ENCODE results near the gene KCNT2. TPM values are rescaled to one million over a fixed set of nuclear protein-coding genes. Genes with fewer than 3 reads are reported as not detected.

The KCNT2 gene
- total and polyA plus RNA-seq, 4 donors, result 0.84 to 18.7 (median 2.0) TPM

GRCh38 chr1:196355206-196355786 is 252.9 kb downstream of the KCNT2 start:
- Histone ChIP-seq H3K4me3 (no peak overlapping the region), H3K27me3 (ENCODE audit: control insufficient read depth in 3 of 3, insufficient read depth in 3 of 3, low read length in 2 of 3) (no peaks in the 10 kb centered on the region), H3K4me1 (ENCODE audit: control insufficient read depth in 5 of 5, insufficient read depth in 5 of 5, low read length in 5 of 5) (no peaks in the 10 kb centered on the region), H3K36me3 (ENCODE audit: control insufficient read depth in 4 of 4, insufficient read depth in 4 of 4, low read length in 4 of 4) (no peaks in the 10 kb centered on the region), H3K9me3 (ENCODE audit: control insufficient read depth in 4 of 4, insufficient read depth in 3 of 4, low read length in 3 of 4) (no peaks in the 10 kb centered on the region), H3K27ac (ENCODE audit: low read depth in 1 of 2, low read length in 1 of 2) (no peak overlapping the region), H3K9ac (ENCODE audit: insufficient read depth in 1 of 2, low read length in 2 of 2) (no peak overlapping the region)
- TF ChIP-seq CTCF (IDR thresholded peaks at IDR 0.05; ENCODE audit: control extremely low read depth, extremely low read depth), result no peak
- DNase-seq, result peak in 2 of 3 donors; percentile 24 to 41
- 64 to 83% methylated on average over 3 of the region's 3 CpGs for WGBS, 2 donors
- no peak for ATAC-seq (ENCODE audit: insufficient read depth, low FRiP score)

- TF ChIP-seq CTCF (IDR thresholded peaks at IDR 0.05; ENCODE audit: control extremely low read depth, extremely low read depth), result no peak
- no peaks in the 10 kb centered on the region for H3K27me3 ChIP-seq (ENCODE audit: control insufficient read depth in 3 of 3, insufficient read depth in 3 of 3, low read length in 2 of 3)
- 64 to 73% methylated on average over 2 of the region's 2 CpGs for WGBS, 2 donors
Measured at GRCh38 chr1:196344453-196344852, 263.8 kb downstream of the KCNT2 start.

GRCh38 chr1:196324345-196324744 is 283.9 kb downstream of the KCNT2 start:
- Histone ChIP-seq H3K9me3 (ENCODE audit: control insufficient read depth in 4 of 4, insufficient read depth in 3 of 4, low read length in 3 of 4) (no peaks in the 10 kb centered on the region), H3K36me3 (ENCODE audit: control insufficient read depth in 4 of 4, insufficient read depth in 4 of 4, low read length in 4 of 4) (no peaks in the 10 kb centered on the region), H3K9ac (ENCODE audit: insufficient read depth in 1 of 2, low read length in 2 of 2) (no peak overlapping the region), H3K27ac (ENCODE audit: low read depth in 1 of 2, low read length in 1 of 2) (no peak overlapping the region), H3K4me1 (ENCODE audit: control insufficient read depth in 5 of 5, insufficient read depth in 5 of 5, low read length in 5 of 5) (no peaks in the 10 kb centered on the region), H3K4me3 (no peak overlapping the region), H3K27me3 (ENCODE audit: control insufficient read depth in 3 of 3, insufficient read depth in 3 of 3, low read length in 2 of 3) (no peaks in the 10 kb centered on the region)
- ATAC-seq (ENCODE audit: insufficient read depth, low FRiP score) (no peak), DNase-seq (peak in 2 of 3 donors; percentile 2 to 28)
- 66 to 74% methylated on average over 1 of the region's 1 CpG for WGBS, 2 donors
- no peak for TF ChIP-seq CTCF (IDR thresholded peaks at IDR 0.05; ENCODE audit: control extremely low read depth, extremely low read depth)

More at GRCh38 chr1:196344453-196344852, 263.8 kb downstream of the KCNT2 start:
- H3K27ac ChIP-seq (ENCODE audit: low read depth in 1 of 2, low read length in 1 of 2), result no peak overlapping the region
- H3K9ac ChIP-seq (ENCODE audit: insufficient read depth in 1 of 2, low read length in 2 of 2), result no peak overlapping the region
- H3K9me3 ChIP-seq (ENCODE audit: control insufficient read depth in 4 of 4, insufficient read depth in 3 of 4, low read length in 3 of 4), result no peaks in the 10 kb centered on the region
- H3K36me3 ChIP-seq (ENCODE audit: control insufficient read depth in 4 of 4, insufficient read depth in 4 of 4, low read length in 4 of 4), result no peaks in the 10 kb centered on the region
- H3K4me3 ChIP-seq, result no peak overlapping the region
- ATAC-seq (ENCODE audit: insufficient read depth, low FRiP score) (no peak), DNase-seq (no peak)
- H3K4me1 ChIP-seq (ENCODE audit: control insufficient read depth in 5 of 5, insufficient read depth in 5 of 5, low read length in 5 of 5), result no peaks in the 10 kb centered on the region

GRCh38 chr1:196323869-196324268 is 284.4 kb downstream of the KCNT2 start:
- Histone ChIP-seq H3K36me3 (ENCODE audit: control insufficient read depth in 4 of 4, insufficient read depth in 4 of 4, low read length in 4 of 4) (no peaks in the 10 kb centered on the region), H3K4me1 (ENCODE audit: control insufficient read depth in 5 of 5, insufficient read depth in 5 of 5, low read length in 5 of 5) (no peaks in the 10 kb centered on the region), H3K9me3 (ENCODE audit: control insufficient read depth in 4 of 4, insufficient read depth in 3 of 4, low read length in 3 of 4) (no peaks in the 10 kb centered on the region), H3K4me3 (no peak overlapping the region), H3K27me3 (ENCODE audit: control insufficient read depth in 3 of 3, insufficient read depth in 3 of 3, low read length in 2 of 3) (no peaks in the 10 kb centered on the region), H3K9ac (ENCODE audit: insufficient read depth in 1 of 2, low read length in 2 of 2) (no peak overlapping the region), H3K27ac (ENCODE audit: low read depth in 1 of 2, low read length in 1 of 2) (no peak overlapping the region)
- DNase-seq (no peak), ATAC-seq (ENCODE audit: insufficient read depth, low FRiP score) (no peak)
- WGBS, 2 donors, result 69 to 76% methylated on average over 3 of the region's 3 CpGs
- no peak for TF ChIP-seq CTCF (IDR thresholded peaks at IDR 0.05; ENCODE audit: control extremely low read depth, extremely low read depth)
